Peyer's patch (tissue), 4 donors: ENCODE results near the gene PAPSS1.

Experiments
- CTCF ChIP-seq, 6 experiments: fragments of 450-650 bp in 4 of 6; fragments of 200-600 bp in 2 of 6; sonication (generic) in 1 of 6; IDR thresholded peaks; one replicate each; pipeline ENCODE4 v1.5.1; 2017 to 2019; ENCODE audit warnings: antibody characterized with exemption in 6 of 6, mild to moderate bottlenecking in 3 of 6, moderate library complexity in 1 of 6
- POLR2A ChIP-seq, 2 donors: fragments of 450-650 bp; IDR thresholded peaks; one replicate each; pipeline ENCODE4 v1.5.1; 2017; ENCODE audit warnings: antibody characterized with exemption in 2 of 2, mild to moderate bottlenecking in 2 of 2, moderate library complexity in 2 of 2

GRCh38 chr4:107650251-107650650, 69.8 kb downstream of the PAPSS1 start:
- TF ChIP-seq POLR2A (IDR thresholded peaks at IDR 0.05) (no peak), CTCF (IDR thresholded peaks at IDR 0.05) (no peak)
